Peyer's patch (tissue), 4 donors: ENCODE data around the gene GRM1.

Source experiments
- CTCF ChIP-seq, 6 experiments: fragments of 450-650 bp in 4 of 6; fragments of 200-600 bp in 2 of 6; sonication (generic) in 1 of 6; IDR thresholded peaks; one replicate each; pipeline ENCODE4 v1.5.1; 2017 to 2019; ENCODE audit warnings: antibody characterized with exemption in 6 of 6, mild to moderate bottlenecking in 3 of 6, moderate library complexity in 1 of 6
- POLR2A ChIP-seq, 2 donors: fragments of 450-650 bp; IDR thresholded peaks; one replicate each; pipeline ENCODE4 v1.5.1; 2017; ENCODE audit warnings: antibody characterized with exemption in 2 of 2, mild to moderate bottlenecking in 2 of 2, moderate library complexity in 2 of 2

- TF ChIP-seq CTCF (IDR thresholded peaks at IDR 0.05) (no peak), POLR2A (IDR thresholded peaks at IDR 0.05) (no peak)
Measured at GRCh38 chr6:146202570-146202969, 173.7 kb downstream of the GRM1 start.
